NCI-H510A treated with DMSO at 0.1 percent for 48 hours (cell line): ENCODE results near the gene EXOC3L2.

Experiments used
- DNase-seq: peaks from one replicate; lab custom pipeline; 2025; lab: John Stamatoyannopoulos, UW

The EXOC3L2 gene

GRCh38 chr19:45218911-45219743 is 26.1 kb downstream of the EXOC3L2 start:
- no peak for DNase-seq

GRCh38 chr19:45218426-45218825 is 26.8 kb downstream of the EXOC3L2 start:
- DNase-seq: no peak

- DNase-seq: no peak
Observed at GRCh38 chr19:45217957-45218334, 27.3 kb downstream of the EXOC3L2 start.

DNA sequence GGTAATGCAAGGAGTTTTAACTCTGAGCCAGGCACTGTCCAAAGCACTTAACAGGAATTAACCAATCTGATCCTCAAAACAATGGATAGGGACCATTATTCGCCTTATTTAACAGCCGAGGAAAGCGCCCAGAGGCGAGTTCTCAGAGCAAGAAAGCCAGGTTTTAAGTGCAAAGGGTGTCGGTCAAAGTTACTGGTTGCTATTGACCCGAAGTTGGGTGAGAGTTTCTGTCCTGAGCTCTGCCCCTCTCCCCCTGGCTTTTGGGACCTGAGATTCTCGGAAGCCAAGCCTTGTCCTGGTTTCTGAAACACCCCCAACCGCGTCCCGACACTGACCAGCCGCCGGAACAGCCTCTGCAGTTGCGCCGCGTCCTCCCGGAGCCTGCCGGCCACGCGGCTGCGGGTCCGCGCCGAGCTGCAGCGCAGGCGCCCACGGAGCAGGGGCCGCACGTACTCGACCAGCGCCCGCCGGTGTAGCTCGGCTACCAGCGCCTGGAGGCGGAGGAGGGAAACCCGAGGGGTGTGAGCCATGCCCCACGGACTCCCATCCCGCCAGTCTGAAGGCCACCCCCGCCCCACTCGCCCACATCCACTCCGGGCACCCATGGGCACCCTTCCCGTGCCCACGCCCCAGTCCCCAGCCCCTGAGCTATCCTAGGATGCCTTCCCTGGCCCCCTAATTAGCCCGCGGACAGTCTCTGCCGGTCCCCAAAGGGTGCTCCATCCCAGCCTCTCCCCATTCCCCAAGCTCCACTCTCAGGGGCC is 27.8 kb downstream of the EXOC3L2 start:
- no peak for DNase-seq

DNA sequence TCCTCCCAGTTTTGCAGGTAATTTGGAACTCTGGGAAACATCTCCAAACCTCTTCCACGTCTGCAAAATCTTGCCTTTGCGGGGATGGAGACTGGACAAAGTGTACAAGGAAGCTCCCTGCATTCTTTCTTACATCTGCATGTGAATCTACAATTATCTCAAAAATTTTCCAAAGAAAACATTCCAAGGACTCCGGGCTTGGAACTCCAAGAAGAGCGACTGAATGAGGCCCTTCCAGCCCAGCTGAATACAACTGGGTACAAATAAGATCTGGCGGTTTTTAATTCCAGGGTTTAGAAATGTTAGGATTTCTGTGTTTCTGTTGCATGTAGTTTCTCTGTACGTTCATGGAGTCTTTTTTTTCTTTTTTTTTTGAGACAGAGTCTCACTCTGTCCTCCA is 28.5 kb downstream of the EXOC3L2 start:
- DNase-seq: no peak

DNA sequence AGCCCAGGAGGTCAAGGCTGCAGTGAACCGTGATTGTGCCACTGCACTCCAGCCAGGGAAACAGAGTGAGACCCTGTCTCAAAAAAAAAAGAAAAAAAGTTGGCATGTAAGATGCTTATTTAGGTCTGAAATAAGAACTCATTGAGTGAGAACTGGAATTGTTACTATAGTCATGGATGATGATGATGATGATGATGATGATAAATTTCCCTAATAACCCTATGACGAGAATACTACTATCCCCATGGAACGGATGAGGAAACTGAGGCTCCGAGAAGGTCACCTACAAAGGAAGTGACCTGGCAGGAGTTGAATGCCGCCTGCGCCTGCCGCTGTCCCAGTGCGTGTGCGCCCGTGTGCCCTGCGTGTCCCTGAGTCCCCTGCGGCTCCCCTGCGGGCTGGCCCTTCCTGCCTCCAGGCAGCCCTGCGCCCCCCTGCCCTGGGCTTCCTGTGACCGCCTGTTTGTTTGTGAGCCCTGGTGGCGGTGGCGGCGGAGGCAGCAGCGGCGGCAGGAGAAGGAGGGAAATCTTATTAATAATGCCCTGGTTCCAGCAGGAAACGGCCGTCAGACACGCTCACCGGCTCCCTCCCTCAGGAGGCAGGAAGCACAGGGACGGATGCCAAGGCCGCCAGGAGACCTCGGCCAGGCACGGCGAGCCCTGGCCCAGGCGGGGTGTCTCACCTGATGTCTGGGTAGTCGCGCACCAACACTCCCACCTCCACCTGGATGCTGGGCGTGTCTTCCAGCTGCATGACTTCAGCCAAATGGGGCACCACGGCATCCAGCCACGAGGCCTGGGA is 29.6 kb downstream of the EXOC3L2 start:
- DNase-seq: peak; percentile 51

DNA sequence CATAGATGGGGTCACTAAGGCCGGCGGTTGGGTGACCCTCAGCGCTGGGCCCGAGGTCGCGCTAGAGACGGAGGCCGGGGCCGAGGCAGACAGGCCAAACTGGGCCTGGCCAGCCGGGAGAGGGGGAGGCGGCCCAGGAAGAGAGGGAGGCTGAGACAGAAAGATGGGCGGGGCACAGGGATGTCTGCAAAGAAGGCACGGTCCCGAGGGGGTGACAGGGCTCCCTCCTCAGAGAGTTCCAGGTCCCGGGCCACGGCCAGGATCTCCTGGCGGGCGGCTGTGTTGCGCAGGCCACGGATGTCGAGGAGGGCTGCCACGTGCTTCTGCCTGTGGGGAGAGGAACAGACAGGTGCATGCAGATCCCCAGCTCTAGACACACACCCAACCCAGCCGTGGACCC is 32.2 kb downstream of the EXOC3L2 start:
- no peak for DNase-seq

DNA sequence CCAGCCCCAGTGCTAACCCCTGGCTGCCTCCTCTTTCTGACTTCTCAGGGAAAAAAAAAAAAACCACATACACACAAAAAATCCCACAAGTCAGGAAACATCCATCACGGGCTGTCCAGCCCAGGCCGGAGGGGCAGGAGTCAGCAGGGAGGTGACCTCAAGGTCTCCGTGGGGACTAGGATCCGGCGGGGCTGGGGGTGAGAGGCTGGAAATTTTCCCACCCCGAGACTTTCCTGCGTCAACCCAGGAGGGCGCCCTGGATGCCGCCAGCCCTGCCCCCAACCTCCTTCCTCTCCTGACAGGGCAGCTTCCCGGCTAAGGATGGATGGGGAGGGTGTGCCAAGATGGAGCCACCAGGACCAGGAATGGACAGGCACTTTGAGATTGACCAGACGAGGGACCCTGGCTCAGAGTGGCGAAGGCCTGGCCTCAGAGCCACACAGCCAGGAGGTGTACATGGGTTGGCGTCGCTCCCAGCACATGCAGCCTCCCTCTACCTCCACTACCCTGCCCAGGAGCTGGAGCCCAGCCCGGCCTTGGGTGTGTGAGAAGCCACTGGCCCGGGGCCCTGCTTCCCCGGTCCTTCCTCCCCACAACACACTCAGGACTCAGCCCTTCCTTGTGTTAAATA is 33.3 kb downstream of the EXOC3L2 start:
- DNase-seq: no peak

DNA sequence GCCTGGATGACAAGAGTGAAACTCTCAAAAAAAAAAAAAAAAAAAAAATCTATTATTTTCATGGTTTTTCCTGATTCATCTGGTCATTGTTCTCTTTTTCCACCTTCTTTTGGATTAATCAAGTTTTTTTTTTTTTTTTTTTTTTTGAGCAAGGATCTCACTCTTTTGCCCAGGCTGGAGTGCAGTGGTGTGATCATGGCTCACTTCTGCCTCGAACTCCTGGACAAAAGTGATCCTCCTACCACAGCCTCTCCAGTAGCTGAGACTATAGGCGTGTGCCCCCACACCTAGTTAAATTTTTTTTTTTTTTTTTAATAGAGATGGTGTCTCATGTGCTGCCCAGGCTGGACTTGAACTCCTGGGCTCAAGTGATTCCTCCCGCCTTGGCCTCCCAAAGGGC is 38.9 kb downstream of the EXOC3L2 start:
- DNase-seq: no peak

GRCh38 chr19:45205810-45206209 is 39.4 kb downstream of the EXOC3L2 start:
- DNase-seq: no peak

DNA sequence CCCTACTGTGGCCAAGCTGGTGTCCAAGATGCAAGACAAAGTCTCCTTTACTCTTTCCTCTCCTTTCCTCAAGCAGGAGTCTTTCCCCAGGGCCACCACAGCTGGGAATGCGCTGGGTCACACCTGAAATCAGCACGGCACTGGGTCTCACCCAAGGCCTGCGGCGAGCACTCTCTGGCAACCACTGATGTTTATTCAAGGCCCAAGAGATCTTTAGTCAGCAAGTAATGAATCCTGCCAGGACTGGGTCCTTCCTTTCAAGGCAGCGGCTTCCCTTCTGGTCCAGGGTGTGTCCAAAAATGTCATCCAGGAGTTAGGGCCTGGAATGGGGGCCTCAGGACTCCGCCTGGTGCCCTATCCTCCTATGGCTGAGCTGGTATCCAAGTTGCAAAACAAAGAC is 42.6 kb downstream of the EXOC3L2 start:
- DNase-seq: no peak

DNA sequence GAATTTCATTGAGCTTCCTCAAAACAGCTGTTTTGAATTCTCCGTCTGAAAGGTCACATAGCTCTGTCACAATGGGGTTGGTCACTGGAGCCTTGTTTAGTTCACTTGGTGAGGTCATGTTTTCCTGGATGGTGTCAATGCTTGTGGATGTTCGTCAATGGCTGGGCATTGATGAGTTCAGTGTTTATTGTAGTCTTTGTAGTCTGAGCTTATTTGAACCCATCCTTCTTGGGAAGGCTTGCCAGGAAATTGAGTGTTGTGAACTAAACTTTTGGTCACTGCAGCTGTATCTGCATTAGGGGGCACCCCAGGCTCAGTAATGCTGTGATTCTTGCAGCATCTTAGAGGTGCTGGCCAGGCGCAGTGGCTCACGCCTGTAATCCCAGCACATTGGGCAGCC is 44.6 kb downstream of the EXOC3L2 start:
- DNase-seq: no peak

- DNase-seq: peak; percentile 8
Observed at GRCh38 chr19:45195764-45196163, 49.4 kb downstream of the EXOC3L2 start.

DNA sequence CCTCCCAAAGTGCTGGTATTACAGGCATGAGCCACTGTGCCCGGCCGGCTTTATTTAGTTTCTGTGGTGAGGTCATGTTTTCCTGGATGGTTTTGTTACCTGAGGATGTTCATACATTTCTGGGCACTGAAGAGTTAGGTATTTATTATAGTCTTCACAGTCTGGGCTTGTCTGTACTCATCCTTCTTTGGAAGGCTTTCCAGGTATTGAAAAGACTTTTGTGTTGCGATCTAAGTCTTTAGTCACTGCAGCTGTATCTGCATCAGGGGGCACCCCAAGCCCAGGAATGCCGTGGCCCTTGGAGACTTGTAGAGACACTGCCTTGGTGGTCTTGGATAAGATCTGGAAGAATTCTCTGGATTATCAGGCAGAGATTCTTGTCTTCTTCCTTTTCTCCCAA is 53.8 kb downstream of the EXOC3L2 start:
- no peak for DNase-seq

DNA sequence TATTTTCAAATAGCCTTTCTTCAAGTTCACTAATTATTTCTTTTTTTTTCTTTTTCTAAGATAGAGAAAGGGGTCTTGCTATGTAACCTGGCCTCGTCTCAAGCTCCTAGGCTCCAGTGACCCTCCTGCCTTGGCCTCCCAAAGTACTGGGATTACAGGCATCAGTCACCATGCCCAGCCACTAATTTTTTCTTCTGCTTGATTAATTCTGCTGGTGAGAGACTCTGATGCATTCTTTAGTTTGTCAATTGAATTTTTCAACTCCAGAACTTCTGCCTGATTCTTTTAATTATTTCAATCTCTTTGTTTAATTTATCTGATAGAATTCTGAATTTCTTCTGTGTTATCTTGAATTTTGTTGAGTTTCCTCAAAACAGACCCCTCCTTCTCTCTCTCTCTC is 55.2 kb downstream of the EXOC3L2 start:
- DNase-seq: no peak

- peak; percentile 65 for DNase-seq
Observed at GRCh38 chr19:45187421-45188100, 57.6 kb downstream of the EXOC3L2 start.

DNA sequence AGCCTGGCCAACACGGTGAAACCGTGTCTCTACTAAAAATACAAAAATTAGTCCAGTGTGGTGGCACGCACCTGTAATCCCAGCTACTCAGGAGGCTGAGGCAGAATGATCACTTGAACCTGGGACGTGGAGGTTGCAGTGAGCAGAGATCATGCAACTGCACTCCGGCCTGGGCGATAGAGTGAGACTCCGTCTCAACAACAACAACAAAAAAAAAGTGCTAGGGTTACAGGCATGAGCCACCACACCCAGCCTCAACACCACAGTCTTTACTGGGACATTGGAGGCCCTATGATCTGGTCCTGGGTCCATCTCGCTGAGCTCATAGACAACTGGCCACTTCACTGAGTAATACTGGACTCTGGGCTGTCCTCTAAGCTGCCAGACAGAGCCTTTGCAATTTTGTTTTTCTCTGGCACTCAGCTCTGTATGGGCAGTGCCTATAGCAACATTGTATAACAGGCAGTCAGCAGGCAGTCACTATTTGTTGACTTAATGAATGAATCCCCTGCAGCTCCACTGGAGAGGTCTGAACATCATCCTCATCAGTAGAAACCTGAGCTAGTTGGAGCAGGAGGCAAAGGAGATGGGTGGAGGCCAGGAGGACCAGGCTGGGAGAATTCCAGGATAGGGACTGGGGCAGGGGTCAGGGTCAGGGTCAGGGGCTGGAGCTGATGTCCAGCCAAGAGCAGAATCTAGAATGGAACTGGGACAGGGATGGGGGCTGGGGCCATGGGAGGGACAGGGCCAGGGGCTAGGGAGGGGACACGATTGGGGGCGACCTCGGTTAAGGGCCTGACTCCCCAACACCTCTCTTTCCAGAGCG is 58.5 kb downstream of the EXOC3L2 start:
- DNase-seq: no peak

GRCh38 chr19:45184115-45184514 is 61.1 kb downstream of the EXOC3L2 start:
- no peak for DNase-seq

DNA sequence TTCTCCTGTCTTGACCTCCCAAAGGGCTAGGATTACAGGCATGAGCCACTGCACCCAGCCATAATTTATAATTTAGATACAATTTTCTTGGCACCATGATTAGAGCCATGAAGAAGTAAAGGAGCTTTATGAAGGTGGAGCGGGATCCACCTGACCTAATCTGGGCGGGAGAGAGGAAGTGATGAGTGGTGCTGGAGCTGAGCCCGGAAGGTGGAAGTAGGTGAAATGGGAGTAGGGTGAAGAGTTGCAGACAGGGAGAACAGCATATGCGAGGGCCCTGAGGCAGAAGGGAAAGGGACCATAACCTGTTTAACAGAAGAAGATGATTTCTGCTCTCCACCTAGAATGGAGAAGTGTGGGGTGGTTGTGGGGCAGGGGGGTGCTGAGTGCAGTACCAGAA is 62.4 kb downstream of the EXOC3L2 start:
- no peak for DNase-seq

DNA sequence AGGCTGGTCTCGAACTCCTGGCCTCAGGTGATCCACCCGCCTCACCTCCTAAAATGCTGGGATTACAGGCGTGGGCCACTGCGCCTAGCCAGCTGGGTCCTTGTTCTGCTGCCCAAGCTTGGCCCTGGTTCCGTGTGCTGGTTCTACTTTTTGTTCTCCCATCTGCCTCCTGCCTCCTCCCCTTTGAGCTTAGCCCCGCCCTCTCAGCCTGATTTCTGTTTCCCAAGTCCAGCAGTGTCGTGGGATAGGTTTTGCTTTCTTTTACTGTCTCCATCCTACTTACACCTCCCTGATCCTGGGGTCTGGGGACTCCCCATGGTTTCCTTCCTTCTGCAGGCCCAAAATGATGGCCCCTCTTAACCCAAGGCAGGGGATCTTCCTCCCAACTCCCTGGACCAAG is 64.3 kb downstream of the EXOC3L2 start:
- DNase-seq: no peak

GRCh38 chr19:45179892-45180370 is 65.3 kb downstream of the EXOC3L2 start:
- no peak for DNase-seq
